GM12878 (cell line): Measurements from ENCODE around the gene YEATS2. TPM values are rescaled to one million over a fixed set of nuclear protein-coding genes. Genes with fewer than 3 reads are reported as not detected.

ENCODE experiments used
- ATAC-seq: fragments of 200-7000 bp; cut with Tn5 transposase; 3 replicates; pipeline ENCODE4 v1.9.1; 2020; ENCODE audit warnings: mild to moderate bottlenecking, moderate library complexity
- BruUV-seq: library from RNA; stranded (reverse); fragments of 400-500 nt; replicated peaks from 2 replicates; lab custom pipeline; 2021; lab: Mats Ljungman, UMichigan
- CTCF ChIA-PET: fragments of 300-600 bp; sonication (Branson Sonifier 250); formaldehyde crosslinking; extraction: SDS; loops from one replicate; lab custom pipeline; 2021; ENCODE audit warnings: inconsistent platforms; lab: Yijun Ruan, JAX
- POLR2A ChIA-PET: fragments of 350-600 bp; formaldehyde crosslinking; extraction: SDS; loops from one replicate; lab custom pipeline; 2021; ENCODE audit warnings: inconsistent platforms; lab: Charles Lee
- RAD21 ChIA-PET: fragments of 300-600 bp; sonication (Branson Sonifier 250); formaldehyde crosslinking; loops from one replicate; lab custom pipeline; 2023; ENCODE audit warnings: antibody characterized with exemption; ENCODE audit not compliant: unreplicated experiment; lab: Charles Lee
- SMC1A ChIA-PET: fragments of 300-600 bp; sonication (Branson Sonifier 250); formaldehyde crosslinking; loops from one replicate; lab custom pipeline; 2023; ENCODE audit not compliant: unreplicated experiment, uncharacterized antibody; lab: Charles Lee
- DNase-seq: peaks from one replicate; pipeline ENCODE4 v3.0.0-alpha.2; 2011; ENCODE audit warnings: low read depth, low spot score
- FAIRE-seq: peaks from 3 replicates; lab custom pipeline; 2011; peaks lifted over from hg19 to GRCh38; lab: Jason Lieb, UNC
- H2AFZ ChIP-seq: 2 replicates; pipeline ENCODE4 v1.6.0; 2011; ENCODE audit warnings: low read depth, low read length, control low read depth; ENCODE audit not compliant: control insufficient read depth
- H3K27ac ChIP-seq: 2 replicates; pipeline ENCODE4 v1.5.1; 2011; ENCODE audit warnings: control low read depth; ENCODE audit not compliant: control insufficient read depth, insufficient read depth
- H3K27me3 ChIP-seq, 2 experiments: replicated peaks in 1 of 2; 2 replicates each; pipeline versions ENCODE4 v1.6.0 to v1.6.1; 2011; ENCODE audit warnings: low read length in 1 of 2; ENCODE audit not compliant: control insufficient read depth in 2 of 2, insufficient read depth in 2 of 2
- H3K36me3 ChIP-seq, 2 experiments: 2 replicates each; pipeline ENCODE4 v1.5.1; 2011; ENCODE audit warnings: low read length in 1 of 2; ENCODE audit not compliant: control insufficient read depth in 2 of 2, insufficient read depth in 2 of 2
- H3K4me1 ChIP-seq: 2 replicates; pipeline ENCODE4 v1.6.1; 2011; ENCODE audit warnings: mild to moderate bottlenecking, low read length, moderate library complexity, mixed read lengths; ENCODE audit not compliant: control insufficient read depth, insufficient read depth
- H3K4me2 ChIP-seq: 2 replicates; pipeline ENCODE4 v1.6.0; 2011; ENCODE audit warnings: control low read depth; ENCODE audit not compliant: control insufficient read depth, insufficient read depth
- H3K4me3 ChIP-seq: fragments of 200-600 bp; sonication (generic); 2 replicates; pipeline ENCODE4 v1.5.1; 2016
- H3K79me2 ChIP-seq: 2 replicates; pipeline ENCODE4 v1.6.0; 2011; ENCODE audit warnings: low read length; ENCODE audit not compliant: control insufficient read depth, insufficient read depth
- H3K9ac ChIP-seq: 2 replicates; pipeline ENCODE4 v1.8.0; 2011; ENCODE audit warnings: low read length, control low read depth, mixed read lengths; ENCODE audit not compliant: control insufficient read depth, insufficient read depth
- H3K9me3 ChIP-seq: replicated peaks from 3 replicates; pipeline ENCODE4 v1.5.1; 2011; ENCODE audit warnings: mild to moderate bottlenecking, low read length; ENCODE audit not compliant: control insufficient read depth, insufficient read depth
- H4K20me1 ChIP-seq: 2 replicates; pipeline ENCODE4 v1.6.0; 2011; ENCODE audit not compliant: control insufficient read depth, insufficient read depth
- EP300 ChIP-seq, 2 experiments: fragments of 150-350 bp in 1 of 2; IDR thresholded peaks; 2 replicates each; pipeline ENCODE4 v1.6.1; 2011 to 2012; ENCODE audit warnings: low read depth in 2 of 2, low read length in 2 of 2, borderline replicate concordance in 1 of 2, improper control_type of control experiment in 1 of 2, inconsistent platforms in 1 of 2; ENCODE audit not compliant: control insufficient read depth in 1 of 2
- ESRRA ChIP-seq: IDR thresholded peaks from 2 replicates; pipeline ENCODE4 v1.6.1; 2012; ENCODE audit warnings: mild to moderate bottlenecking, low read length, improper control_type of control experiment
- IKZF1 ChIP-seq: fragments of 450-650 bp; conservative IDR thresholded peaks from 2 replicates; pipeline ENCODE4 v1.6.1; 2017; ENCODE audit warnings: antibody characterized with exemption, mild to moderate bottlenecking
- RAD51 ChIP-seq: fragments of 450-650 bp; IDR thresholded peaks from 2 replicates; pipeline ENCODE4 v1.6.1; 2016; ENCODE audit warnings: moderate library complexity, mild to moderate bottlenecking, inconsistent platforms
- RCOR1 ChIP-seq: conservative IDR thresholded peaks from 2 replicates; pipeline ENCODE4 v1.6.1; 2012; ENCODE audit warnings: low read depth, low read length, improper control_type of control experiment
- RELA ChIP-seq: fragments of 450-650 bp; IDR thresholded peaks from 2 replicates; pipeline ENCODE4 v1.8.0; 2014; ENCODE audit warnings: borderline replicate concordance; ENCODE audit not compliant: partially characterized antibody
- WGBS: methylation state at CpG from one replicate; pipeline ENCODE4 v1.1.6; 2016; ENCODE audit warnings: low lambda C conversion rate; ENCODE audit not compliant: insufficient replicate concordance, insufficient coverage; ENCODE audit errors: missing lambda C conversion rate; 5-methylcytosine and 5-hydroxymethylcytosine counted together
- in situ Hi-C: fragments of 300-500 bp; cut with MboI; formaldehyde crosslinking; loops from 9 replicates; pipeline ENCODE4 v1.14.3; 2018; ENCODE audit warnings: mixed read lengths
- intact Hi-C: fragments of 100-400 bp; cut with micrococcal nuclease; formaldehyde crosslinking; loops from one replicate; pipeline ENCODE4 v1.14.2; 2022; ENCODE audit not compliant: unreplicated experiment
- polyA plus RNA-seq, 11 experiments: library from polyadenylated mRNA; depleted of rRNA in 4 of 11; unstranded in 6 of 11; stranded (reverse) in 5 of 11; fragments of >200 nt; fragmentation: Nextera tagmentation in 4 of 11; fragmentation: Illumina TruSeq in 1 of 11; extraction: Ambion mirVana in 4 of 11; extraction: Trizol in 1 of 11; gene quantifications; 1 replicate in 1 of 11; 2 replicates in 10 of 11; pipeline versions ENCODE4 v1.2.1 to v1.2.3, GENCODE V29; 2011 to 2016; ENCODE audit warnings: inconsistent platforms in 2 of 11, missing spikeins in 2 of 11, low read depth in 1 of 11
- total RNA-seq, 4 experiments: library from RNA; depleted of rRNA in 3 of 4; stranded (reverse); fragments of >200 nt in 3 of 4; fragmentation: Illumina TruSeq in 1 of 4; extraction: Trizol in 1 of 4; gene quantifications; 2 replicates each; pipeline versions ENCODE4 v1.2.1 to v1.2.3, GENCODE V29; 2013 to 2021
- TF ChIP-seq, protein P1 (sequence below): fragments of 450-650 bp; IDR thresholded peaks from 2 replicates; pipeline ENCODE4 v1.6.1; 2017; ENCODE audit warnings: mild to moderate bottlenecking, low read depth, inconsistent platforms; ENCODE audit not compliant: poor library complexity, severe bottlenecking

Gene YEATS2
- total and polyA plus RNA-seq, 10 of the 15 experiments (the other 5 are each of a cell fraction or from before 2014, with no cell fraction given), result 1.9 to 65.3 (median 25.8) TPM

DNA sequence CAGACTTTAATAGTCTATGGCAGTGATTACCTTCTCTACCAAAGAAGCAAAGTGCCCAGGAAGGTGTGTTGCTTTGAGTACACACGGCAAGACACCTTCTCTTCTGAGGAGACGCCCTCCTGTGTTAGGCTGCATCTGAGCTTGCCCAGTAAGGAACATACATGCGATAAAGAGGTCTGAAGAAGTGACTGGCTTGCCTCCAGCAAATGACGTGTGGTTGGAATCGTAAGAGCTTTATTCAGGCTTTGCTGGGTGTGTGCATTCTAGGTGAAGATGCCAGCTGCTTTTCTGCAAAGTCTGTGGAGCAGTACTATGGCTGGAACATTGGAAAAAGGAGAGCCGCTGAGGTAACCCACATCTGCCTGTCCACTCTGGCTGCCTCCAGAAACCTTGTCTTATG lies 105.4 kb downstream of the YEATS2 start:
- Histone ChIP-seq H3K36me3 (peaks cover 23 to 46% of the 10 kb centered on the region in 2 experiments), H3K4me3 (no peak overlapping the region), H3K79me2 (no peaks in the 10 kb centered on the region), H3K4me2 (no peak overlapping the region), H3K4me1 (no peaks in the 10 kb centered on the region)
- FAIRE-seq (no peak), DNase-seq (no peak), ATAC-seq (no peak)
- WGBS, result over 99% methylated on average over 6 of the region's 6 CpGs
- RAD21 ChIA-PET, result no interaction called here
- in situ Hi-C loops (no loop called here), intact Hi-C loops (no loop called here)
- POLR2A ChIA-PET, result interaction anchor here (0.7 kb wide), 1 partner anchor 32 kb away, joined by 4 read pairs; no protein-coding TSS in a partner anchor
- CTCF ChIA-PET, result interaction anchor here (1.2 kb wide), 1 partner anchor 13 kb away, joined by 4 read pairs; no protein-coding TSS in a partner anchor
- BruUV-seq, result no TSS peak
- SMC1A ChIA-PET, result no interaction called here
- no peak for TF ChIP-seq ESRRA
- TF ChIP-seq RCOR1, result no peak
- TF ChIP-seq EP300 (IDR thresholded peaks at IDR 0.05; ENCODE audit: borderline replicate concordance in 1 of 2, control insufficient read depth in 1 of 2, low read depth in 2 of 2, low read length in 2 of 2), result no peak
- TF ChIP-seq, protein P1, sequence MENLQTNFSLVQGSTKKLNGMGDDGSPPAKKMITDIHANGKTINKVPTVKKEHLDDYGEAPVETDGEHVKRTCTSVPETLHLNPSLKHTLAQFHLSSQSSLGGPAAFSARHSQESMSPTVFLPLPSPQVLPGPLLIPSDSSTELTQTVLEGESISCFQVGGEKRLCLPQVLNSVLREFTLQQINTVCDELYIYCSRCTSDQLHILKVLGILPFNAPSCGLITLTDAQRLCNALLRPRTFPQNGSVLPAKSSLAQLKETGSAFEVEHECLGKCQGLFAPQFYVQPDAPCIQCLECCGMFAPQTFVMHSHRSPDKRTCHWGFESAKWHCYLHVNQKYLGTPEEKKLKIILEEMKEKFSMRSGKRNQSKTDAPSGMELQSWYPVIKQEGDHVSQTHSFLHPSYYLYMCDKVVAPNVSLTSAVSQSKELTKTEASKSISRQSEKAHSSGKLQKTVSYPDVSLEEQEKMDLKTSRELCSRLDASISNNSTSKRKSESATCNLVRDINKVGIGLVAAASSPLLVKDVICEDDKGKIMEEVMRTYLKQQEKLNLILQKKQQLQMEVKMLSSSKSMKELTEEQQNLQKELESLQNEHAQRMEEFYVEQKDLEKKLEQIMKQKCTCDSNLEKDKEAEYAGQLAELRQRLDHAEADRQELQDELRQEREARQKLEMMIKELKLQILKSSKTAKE, result no peak
- TF ChIP-seq IKZF1, result no peak
- no peak for TF ChIP-seq RELA
- no peak for TF ChIP-seq RAD51
- TF ChIP-seq, all 136 proteins: peak for 0
- H3K27ac ChIP-seq, result no peak overlapping the region
- no peaks in the 10 kb centered on the region for H4K20me1 ChIP-seq
- H3K9ac ChIP-seq, result no peak overlapping the region
- H3K9me3 ChIP-seq, result no peaks in the 10 kb centered on the region
- no peak overlapping the region for H2AFZ ChIP-seq
- no peaks in the 10 kb centered on the region for H3K27me3 ChIP-seq
